ENCODE results near the gene PRAC1.

GRCh38 chr17:48720266-48721008, 1.9 kb downstream of the PRAC1 start:
- TF ChIP-seq POLR2AphosphoS5 (IDR thresholded peaks at IDR 0.05) (no peak), POLR2A (IDR thresholded peaks at IDR 0.05) (no peak)
